ENCODE measurements around the gene NRDE2.
A peak's percentile ranks its signal among the peaks of the same experiment; 100 is the strongest.

Gene NRDE2, protein sequence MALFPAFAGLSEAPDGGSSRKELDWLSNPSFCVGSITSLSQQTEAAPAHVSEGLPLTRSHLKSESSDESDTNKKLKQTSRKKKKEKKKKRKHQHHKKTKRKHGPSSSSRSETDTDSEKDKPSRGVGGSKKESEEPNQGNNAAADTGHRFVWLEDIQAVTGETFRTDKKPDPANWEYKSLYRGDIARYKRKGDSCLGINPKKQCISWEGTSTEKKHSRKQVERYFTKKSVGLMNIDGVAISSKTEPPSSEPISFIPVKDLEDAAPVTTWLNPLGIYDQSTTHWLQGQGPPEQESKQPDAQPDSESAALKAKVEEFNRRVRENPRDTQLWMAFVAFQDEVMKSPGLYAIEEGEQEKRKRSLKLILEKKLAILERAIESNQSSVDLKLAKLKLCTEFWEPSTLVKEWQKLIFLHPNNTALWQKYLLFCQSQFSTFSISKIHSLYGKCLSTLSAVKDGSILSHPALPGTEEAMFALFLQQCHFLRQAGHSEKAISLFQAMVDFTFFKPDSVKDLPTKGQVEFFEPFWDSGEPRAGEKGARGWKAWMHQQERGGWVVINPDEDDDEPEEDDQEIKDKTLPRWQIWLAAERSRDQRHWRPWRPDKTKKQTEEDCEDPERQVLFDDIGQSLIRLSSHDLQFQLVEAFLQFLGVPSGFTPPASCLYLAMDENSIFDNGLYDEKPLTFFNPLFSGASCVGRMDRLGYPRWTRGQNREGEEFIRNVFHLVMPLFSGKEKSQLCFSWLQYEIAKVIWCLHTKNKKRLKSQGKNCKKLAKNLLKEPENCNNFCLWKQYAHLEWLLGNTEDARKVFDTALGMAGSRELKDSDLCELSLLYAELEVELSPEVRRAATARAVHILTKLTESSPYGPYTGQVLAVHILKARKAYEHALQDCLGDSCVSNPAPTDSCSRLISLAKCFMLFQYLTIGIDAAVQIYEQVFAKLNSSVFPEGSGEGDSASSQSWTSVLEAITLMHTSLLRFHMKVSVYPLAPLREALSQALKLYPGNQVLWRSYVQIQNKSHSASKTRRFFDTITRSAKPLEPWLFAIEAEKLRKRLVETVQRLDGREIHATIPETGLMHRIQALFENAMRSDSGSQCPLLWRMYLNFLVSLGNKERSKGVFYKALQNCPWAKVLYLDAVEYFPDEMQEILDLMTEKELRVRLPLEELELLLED

GRCh38 chr14:90331497-90332270, at the start of gene NRDE2:
TSS of gene NRDE2 (minus strand) at chr14:90331941. CDS start at chr14:90331904, 37 bp downstream.
- H3K27me3 ChIP-seq (ENCODE audit: control insufficient read depth in 1 of 2, insufficient read depth in 2 of 2, low read length in 2 of 2): no peaks in the 10 kb centered on the region
- peak within 1 kb of the TSS; percentile 82 to 96 for H3K4me3 ChIP-seq (ENCODE audit: low read depth in 1 of 2, low read length in 2 of 2)
- peaks cover 7 to 14% of the 10 kb centered on the region in 2 donors for H3K4me1 ChIP-seq (ENCODE audit: control insufficient read depth in 1 of 2, insufficient read depth in 2 of 2, low read length in 2 of 2)
- H3K36me3 ChIP-seq (ENCODE audit: control insufficient read depth in 1 of 2, insufficient read depth in 2 of 2, low read length in 2 of 2): no peaks in the 10 kb centered on the region
- peak within 1 kb of the TSS; percentile 63 to 77 for H3K9ac ChIP-seq (ENCODE audit: low read depth in 1 of 2, low read length in 2 of 2)
- peak within 1 kb of the TSS; percentile 73 for H3K27ac ChIP-seq (ENCODE audit: low read depth, low read length)
- no peaks in the 10 kb centered on the region for H3K9me3 ChIP-seq (ENCODE audit: control insufficient read depth in 1 of 2, low read length in 2 of 2)

- Histone ChIP-seq H3K36me3 (ENCODE audit: control insufficient read depth in 1 of 2, insufficient read depth in 2 of 2, low read length in 2 of 2) (no peaks in the 10 kb centered on the region), H3K27ac (ENCODE audit: low read depth, low read length) (peak overlapping the region; percentile 99), H3K4me3 (ENCODE audit: low read depth in 1 of 2, low read length in 2 of 2) (peak overlapping the region; percentile 73 to 80), H3K4me1 (ENCODE audit: control insufficient read depth in 1 of 2, insufficient read depth in 2 of 2, low read length in 2 of 2) (peaks cover 25 to 35% of the 10 kb centered on the region in 2 donors), H3K27me3 (ENCODE audit: control insufficient read depth in 1 of 2, insufficient read depth in 2 of 2, low read length in 2 of 2) (no peaks in the 10 kb centered on the region), H3K9ac (ENCODE audit: low read depth in 1 of 2, low read length in 2 of 2) (peak overlapping the region; percentile 92 to 98), H3K9me3 (ENCODE audit: control insufficient read depth in 1 of 2, low read length in 2 of 2) (no peaks in the 10 kb centered on the region)
These were observed 49.5 kb upstream of the NRDE2 start for GRCh38 chr14:90381011-90381786.

- Histone ChIP-seq H3K9ac (ENCODE audit: low read depth in 1 of 2, low read length in 2 of 2) (no peak overlapping the region), H3K4me1 (ENCODE audit: control insufficient read depth in 1 of 2, insufficient read depth in 2 of 2, low read length in 2 of 2) (peaks cover 13 to 18% of the 10 kb centered on the region in 2 donors), H3K27ac (ENCODE audit: low read depth, low read length) (no peak overlapping the region), H3K4me3 (ENCODE audit: low read depth in 1 of 2, low read length in 2 of 2) (no peak overlapping the region), H3K36me3 (ENCODE audit: control insufficient read depth in 1 of 2, insufficient read depth in 2 of 2, low read length in 2 of 2) (no peaks in the 10 kb centered on the region), H3K27me3 (ENCODE audit: control insufficient read depth in 1 of 2, insufficient read depth in 2 of 2, low read length in 2 of 2) (no peaks in the 10 kb centered on the region), H3K9me3 (ENCODE audit: control insufficient read depth in 1 of 2, low read length in 2 of 2) (no peaks in the 10 kb centered on the region)
These were observed 47.4 kb upstream of the NRDE2 start for GRCh38 chr14:90379106-90379505.

GRCh38 chr14:90378249-90378648, 46.5 kb upstream of the NRDE2 start:
- peaks cover 11 to 14% of the 10 kb centered on the region in 2 donors for H3K4me1 ChIP-seq (ENCODE audit: control insufficient read depth in 1 of 2, insufficient read depth in 2 of 2, low read length in 2 of 2)
- no peak overlapping the region for H3K4me3 ChIP-seq (ENCODE audit: low read depth in 1 of 2, low read length in 2 of 2)
- H3K9me3 ChIP-seq (ENCODE audit: control insufficient read depth in 1 of 2, low read length in 2 of 2): no peaks in the 10 kb centered on the region
- no peaks in the 10 kb centered on the region for H3K27me3 ChIP-seq (ENCODE audit: control insufficient read depth in 1 of 2, insufficient read depth in 2 of 2, low read length in 2 of 2)
- no peak overlapping the region for H3K9ac ChIP-seq (ENCODE audit: low read depth in 1 of 2, low read length in 2 of 2)
- H3K36me3 ChIP-seq (ENCODE audit: control insufficient read depth in 1 of 2, insufficient read depth in 2 of 2, low read length in 2 of 2): no peaks in the 10 kb centered on the region
- no peak overlapping the region for H3K27ac ChIP-seq (ENCODE audit: low read depth, low read length)

DNA sequence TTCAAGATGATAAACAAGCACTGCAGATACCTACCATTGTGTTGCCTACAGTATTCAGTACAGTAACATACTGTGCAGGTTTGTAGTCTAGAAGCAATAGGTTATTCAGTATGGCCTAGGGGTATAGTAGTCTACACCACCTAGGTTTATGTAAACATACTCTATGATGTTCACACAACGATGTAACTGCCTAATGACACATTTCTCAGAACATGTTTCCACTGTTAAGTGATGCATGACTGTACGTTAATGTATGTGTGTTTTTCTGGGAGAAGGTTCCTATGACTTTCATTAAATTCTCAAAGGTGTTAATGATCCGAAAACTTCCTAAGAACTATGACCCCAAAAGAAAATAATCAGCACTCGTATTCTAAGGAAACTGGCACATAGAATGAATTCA, 44.2 kb upstream of the NRDE2 start:
- Histone ChIP-seq H3K4me1 (ENCODE audit: control insufficient read depth in 1 of 2, insufficient read depth in 2 of 2, low read length in 2 of 2) (peaks cover 1 to 2% of the 10 kb centered on the region in 2 donors), H3K9ac (ENCODE audit: low read depth in 1 of 2, low read length in 2 of 2) (no peak overlapping the region), H3K27me3 (ENCODE audit: control insufficient read depth in 1 of 2, insufficient read depth in 2 of 2, low read length in 2 of 2) (no peaks in the 10 kb centered on the region), H3K4me3 (ENCODE audit: low read depth in 1 of 2, low read length in 2 of 2) (no peak overlapping the region), H3K36me3 (ENCODE audit: control insufficient read depth in 1 of 2, insufficient read depth in 2 of 2, low read length in 2 of 2) (no peaks in the 10 kb centered on the region), H3K27ac (ENCODE audit: low read depth, low read length) (no peak overlapping the region), H3K9me3 (ENCODE audit: control insufficient read depth in 1 of 2, low read length in 2 of 2) (no peaks in the 10 kb centered on the region)

DNA sequence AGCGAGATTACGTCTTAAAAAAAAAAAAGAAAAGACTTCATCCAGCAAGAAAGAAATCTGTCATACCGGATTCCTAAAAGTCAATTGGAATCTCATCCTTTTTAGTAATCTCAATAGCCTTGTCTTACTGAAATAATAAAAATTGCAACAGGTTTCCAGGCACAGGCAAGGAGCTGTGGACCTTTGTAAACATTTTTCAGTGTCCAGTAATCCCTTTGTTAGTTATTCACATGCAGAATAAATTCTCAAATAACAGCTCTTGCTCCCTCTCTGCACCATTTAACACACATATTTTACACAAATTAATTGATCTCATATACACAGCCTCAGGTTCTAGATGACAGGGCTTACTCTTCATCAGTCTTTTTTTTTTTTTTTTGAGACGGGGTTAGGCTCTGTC, 43.1 kb upstream of the NRDE2 start:
- H3K4me3 ChIP-seq (ENCODE audit: low read depth in 1 of 2, low read length in 2 of 2): no peak overlapping the region

DNA sequence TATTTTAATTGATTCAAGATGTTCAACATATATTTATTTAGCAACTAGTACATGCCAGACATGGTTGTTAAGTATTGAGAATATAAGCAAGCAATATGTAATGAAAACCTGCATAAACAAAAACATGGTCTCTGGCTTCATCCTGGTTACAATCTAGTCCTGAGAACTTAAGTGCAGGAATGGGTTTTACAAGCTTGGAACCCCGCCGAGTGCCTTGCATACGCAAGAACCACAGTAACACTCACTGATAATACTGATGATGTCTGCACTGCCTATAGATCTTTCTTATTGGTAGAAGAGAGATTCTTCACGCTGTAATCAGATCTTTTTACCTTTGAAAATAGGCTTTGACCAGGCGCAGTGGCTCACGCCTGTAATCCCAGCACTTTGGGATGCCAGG, 42.1 kb upstream of the NRDE2 start:
- no peak overlapping the region for H3K4me3 ChIP-seq (ENCODE audit: low read depth in 1 of 2, low read length in 2 of 2)
- peaks cover 0 to 9% of the 10 kb centered on the region in 2 donors for H3K4me1 ChIP-seq (ENCODE audit: control insufficient read depth in 1 of 2, insufficient read depth in 2 of 2, low read length in 2 of 2)
- H3K36me3 ChIP-seq (ENCODE audit: control insufficient read depth in 1 of 2, insufficient read depth in 2 of 2, low read length in 2 of 2): no peaks in the 10 kb centered on the region
- H3K9ac ChIP-seq (ENCODE audit: low read depth in 1 of 2, low read length in 2 of 2): no peak overlapping the region
- no peaks in the 10 kb centered on the region for H3K27me3 ChIP-seq (ENCODE audit: control insufficient read depth in 1 of 2, insufficient read depth in 2 of 2, low read length in 2 of 2)
- no peaks in the 10 kb centered on the region for H3K9me3 ChIP-seq (ENCODE audit: control insufficient read depth in 1 of 2, low read length in 2 of 2)
- H3K27ac ChIP-seq (ENCODE audit: low read depth, low read length): no peak overlapping the region

More for the DNA sequence above, 43.1 kb upstream of the NRDE2 start:
- no peaks in the 10 kb centered on the region for H3K9me3 ChIP-seq (ENCODE audit: control insufficient read depth in 1 of 2, low read length in 2 of 2)
- no peaks in the 10 kb centered on the region for H3K36me3 ChIP-seq (ENCODE audit: control insufficient read depth in 1 of 2, insufficient read depth in 2 of 2, low read length in 2 of 2)
- H3K27me3 ChIP-seq (ENCODE audit: control insufficient read depth in 1 of 2, insufficient read depth in 2 of 2, low read length in 2 of 2): no peaks in the 10 kb centered on the region
- no peak overlapping the region for H3K9ac ChIP-seq (ENCODE audit: low read depth in 1 of 2, low read length in 2 of 2)
- peaks cover 0 to 2% of the 10 kb centered on the region in 2 donors for H3K4me1 ChIP-seq (ENCODE audit: control insufficient read depth in 1 of 2, insufficient read depth in 2 of 2, low read length in 2 of 2)
- H3K27ac ChIP-seq (ENCODE audit: low read depth, low read length): no peak overlapping the region

- Histone ChIP-seq H3K27ac (ENCODE audit: low read depth, low read length) (no peak overlapping the region), H3K4me3 (ENCODE audit: low read depth in 1 of 2, low read length in 2 of 2) (no peak overlapping the region), H3K9ac (ENCODE audit: low read depth in 1 of 2, low read length in 2 of 2) (no peak overlapping the region), H3K27me3 (ENCODE audit: control insufficient read depth in 1 of 2, insufficient read depth in 2 of 2, low read length in 2 of 2) (no peaks in the 10 kb centered on the region), H3K9me3 (ENCODE audit: control insufficient read depth in 1 of 2, low read length in 2 of 2) (no peaks in the 10 kb centered on the region), H3K4me1 (ENCODE audit: control insufficient read depth in 1 of 2, insufficient read depth in 2 of 2, low read length in 2 of 2) (peaks cover 0 to 9% of the 10 kb centered on the region in 2 donors), H3K36me3 (ENCODE audit: control insufficient read depth in 1 of 2, insufficient read depth in 2 of 2, low read length in 2 of 2) (no peaks in the 10 kb centered on the region)
These were observed 37.4 kb upstream of the NRDE2 start for GRCh38 chr14:90368946-90369721.
